ENCODE measurements around the gene NFYB. TPM values are rescaled to one million over a fixed set of nuclear protein-coding genes. Genes with fewer than 3 reads are reported as not detected.

NFYB gene
- total RNA-seq, 1 experiment from 2014 or later = 31.5 TPM

DNA sequence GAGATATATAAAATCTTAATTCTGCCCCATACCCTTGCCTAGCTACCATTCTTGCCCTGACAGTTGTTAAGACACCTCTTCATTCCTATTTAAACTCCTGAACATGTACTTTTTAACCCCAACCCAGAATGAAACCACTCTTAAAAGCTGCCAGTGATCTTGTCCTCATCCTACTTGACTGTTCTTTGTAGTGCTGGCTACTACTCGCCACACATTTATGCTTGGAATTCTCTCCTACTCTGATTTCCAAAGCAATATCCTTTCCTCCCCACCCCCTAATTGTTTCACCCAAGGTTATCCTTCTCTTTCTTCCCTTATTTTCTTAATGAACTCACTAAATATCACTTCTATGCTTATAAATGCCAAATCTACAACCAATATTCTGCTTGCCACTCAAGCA is 4.1 kb downstream of the NFYB start:
- TF ChIP-seq, protein P1, sequence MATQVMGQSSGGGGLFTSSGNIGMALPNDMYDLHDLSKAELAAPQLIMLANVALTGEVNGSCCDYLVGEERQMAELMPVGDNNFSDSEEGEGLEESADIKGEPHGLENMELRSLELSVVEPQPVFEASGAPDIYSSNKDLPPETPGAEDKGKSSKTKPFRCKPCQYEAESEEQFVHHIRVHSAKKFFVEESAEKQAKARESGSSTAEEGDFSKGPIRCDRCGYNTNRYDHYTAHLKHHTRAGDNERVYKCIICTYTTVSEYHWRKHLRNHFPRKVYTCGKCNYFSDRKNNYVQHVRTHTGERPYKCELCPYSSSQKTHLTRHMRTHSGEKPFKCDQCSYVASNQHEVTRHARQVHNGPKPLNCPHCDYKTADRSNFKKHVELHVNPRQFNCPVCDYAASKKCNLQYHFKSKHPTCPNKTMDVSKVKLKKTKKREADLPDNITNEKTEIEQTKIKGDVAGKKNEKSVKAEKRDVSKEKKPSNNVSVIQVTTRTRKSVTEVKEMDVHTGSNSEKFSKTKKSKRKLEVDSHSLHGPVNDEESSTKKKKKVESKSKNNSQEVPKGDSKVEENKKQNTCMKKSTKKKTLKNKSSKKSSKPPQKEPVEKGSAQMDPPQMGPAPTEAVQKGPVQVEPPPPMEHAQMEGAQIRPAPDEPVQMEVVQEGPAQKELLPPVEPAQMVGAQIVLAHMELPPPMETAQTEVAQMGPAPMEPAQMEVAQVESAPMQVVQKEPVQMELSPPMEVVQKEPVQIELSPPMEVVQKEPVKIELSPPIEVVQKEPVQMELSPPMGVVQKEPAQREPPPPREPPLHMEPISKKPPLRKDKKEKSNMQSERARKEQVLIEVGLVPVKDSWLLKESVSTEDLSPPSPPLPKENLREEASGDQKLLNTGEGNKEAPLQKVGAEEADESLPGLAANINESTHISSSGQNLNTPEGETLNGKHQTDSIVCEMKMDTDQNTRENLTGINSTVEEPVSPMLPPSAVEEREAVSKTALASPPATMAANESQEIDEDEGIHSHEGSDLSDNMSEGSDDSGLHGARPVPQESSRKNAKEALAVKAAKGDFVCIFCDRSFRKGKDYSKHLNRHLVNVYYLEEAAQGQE (IDR thresholded peaks at IDR 0.05; ENCODE audit: insufficient read depth in 1 of 2, low read depth in 2 of 2, low read length in 1 of 2) = no peak
- no peak for TF ChIP-seq POLR2AphosphoS5 (IDR thresholded peaks at IDR 0.05; ENCODE audit: low read depth, low read length)
- TF ChIP-seq, protein P2, sequence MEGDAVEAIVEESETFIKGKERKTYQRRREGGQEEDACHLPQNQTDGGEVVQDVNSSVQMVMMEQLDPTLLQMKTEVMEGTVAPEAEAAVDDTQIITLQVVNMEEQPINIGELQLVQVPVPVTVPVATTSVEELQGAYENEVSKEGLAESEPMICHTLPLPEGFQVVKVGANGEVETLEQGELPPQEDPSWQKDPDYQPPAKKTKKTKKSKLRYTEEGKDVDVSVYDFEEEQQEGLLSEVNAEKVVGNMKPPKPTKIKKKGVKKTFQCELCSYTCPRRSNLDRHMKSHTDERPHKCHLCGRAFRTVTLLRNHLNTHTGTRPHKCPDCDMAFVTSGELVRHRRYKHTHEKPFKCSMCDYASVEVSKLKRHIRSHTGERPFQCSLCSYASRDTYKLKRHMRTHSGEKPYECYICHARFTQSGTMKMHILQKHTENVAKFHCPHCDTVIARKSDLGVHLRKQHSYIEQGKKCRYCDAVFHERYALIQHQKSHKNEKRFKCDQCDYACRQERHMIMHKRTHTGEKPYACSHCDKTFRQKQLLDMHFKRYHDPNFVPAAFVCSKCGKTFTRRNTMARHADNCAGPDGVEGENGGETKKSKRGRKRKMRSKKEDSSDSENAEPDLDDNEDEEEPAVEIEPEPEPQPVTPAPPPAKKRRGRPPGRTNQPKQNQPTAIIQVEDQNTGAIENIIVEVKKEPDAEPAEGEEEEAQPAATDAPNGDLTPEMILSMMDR (IDR thresholded peaks at IDR 0.05) = no peak
- TF ChIP-seq TCF7L2 (IDR thresholded peaks at IDR 0.05; ENCODE audit: low read depth, low read length) = no peak
- no peak for TF ChIP-seq SIN3A (IDR thresholded peaks at IDR 0.05; ENCODE audit: borderline replicate concordance, insufficient read depth, low read depth, low read length)

DNA sequence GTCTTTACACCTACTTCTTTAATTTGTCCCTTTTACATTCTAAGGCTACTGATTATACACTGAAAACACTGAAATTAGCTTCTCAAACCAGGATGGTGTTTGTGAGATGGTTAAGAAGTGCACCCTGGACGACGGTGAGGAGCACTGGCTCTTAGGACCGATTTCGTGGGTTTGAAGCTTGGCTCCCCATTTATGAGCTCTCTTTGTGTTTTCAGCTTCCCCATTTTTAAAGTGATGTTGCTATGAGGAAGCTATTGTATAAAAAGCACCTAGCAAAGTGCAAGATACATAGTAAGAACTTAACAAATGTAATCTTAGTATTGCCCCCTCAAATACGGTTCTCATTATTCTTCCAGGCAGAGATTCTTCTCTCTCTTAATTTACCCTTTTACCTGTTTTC is 4.7 kb downstream of the NFYB start:
- Histone ChIP-seq H3K27me3 (ENCODE audit: control insufficient read depth, insufficient read depth, low read length) (no peaks in the 10 kb centered on the region), H3K36me3 (ENCODE audit: control insufficient read depth, insufficient read depth, low read length) (peaks cover 18% of the 10 kb centered on the region; the same call in 1 of the 2 replicates), H3K4me3 (ENCODE audit: low read depth in 2 of 2, low read length in 2 of 2) (no peak overlapping the region), H3K27ac (ENCODE audit: low read length) (no peak overlapping the region), H3K9me3 (ENCODE audit: control insufficient read depth, insufficient read depth, low read depth, low read length) (no peaks in the 10 kb centered on the region), H3K4me1 (ENCODE audit: control insufficient read depth, insufficient read depth, low read length) (peaks cover 17% of the 10 kb centered on the region)
- POLR2A ChIA-PET = no interaction called here
- intact Hi-C loops (cut with micrococcal nuclease; ENCODE audit: unreplicated experiment) = loop anchor here (10.0 kb wide), 1 partner anchor 171 kb away; the partner anchor contains the start of gene EID3
- CTCF ChIA-PET = no interaction called here
- no peak for DNase-seq (ENCODE audit: low read depth, low spot score)
- TF ChIP-seq TCF7L2 (IDR thresholded peaks at IDR 0.05; ENCODE audit: low read depth, low read length) (no peak), POLR2AphosphoS5 (IDR thresholded peaks at IDR 0.05; ENCODE audit: low read depth, low read length) (no peak), SIN3A (IDR thresholded peaks at IDR 0.05; ENCODE audit: borderline replicate concordance, insufficient read depth, low read depth, low read length) (no peak)
- TF ChIP-seq, protein P2 (IDR thresholded peaks at IDR 0.05) = no peak
- TF ChIP-seq, protein P1 (IDR thresholded peaks at IDR 0.05; ENCODE audit: insufficient read depth in 1 of 2, low read depth in 2 of 2, low read length in 1 of 2) = no peak
- in situ Hi-C loops (cut with HindIII; ENCODE audit: low pct_unique_long_range_greater_than_20kb, low sequenced_read_pairs) = no loop called here
- ATAC-seq = no peak
- BruUV-seq (replicated peaks) = no TSS peak

More for the DNA sequence above, 4.1 kb downstream of the NFYB start:
- peaks cover 17% of the 10 kb centered on the region; the same call in 1 of the 2 replicates for H3K36me3 ChIP-seq (ENCODE audit: control insufficient read depth, insufficient read depth, low read length)
- H3K27ac ChIP-seq (ENCODE audit: low read length) = no peak overlapping the region
- H3K4me3 ChIP-seq (ENCODE audit: low read depth in 2 of 2, low read length in 2 of 2) = no peak overlapping the region
- ChIA-PET POLR2A (no interaction called here), CTCF (no interaction called here)
- no peak for ATAC-seq
- no peaks in the 10 kb centered on the region for H3K27me3 ChIP-seq (ENCODE audit: control insufficient read depth, insufficient read depth, low read length)
- H3K4me1 ChIP-seq (ENCODE audit: control insufficient read depth, insufficient read depth, low read length) = peaks cover 22% of the 10 kb centered on the region
- intact Hi-C loops (cut with micrococcal nuclease; ENCODE audit: unreplicated experiment) = loop anchor here (10.0 kb wide), 1 partner anchor 171 kb away; the partner anchor contains the start of gene EID3
- H3K9me3 ChIP-seq (ENCODE audit: control insufficient read depth, insufficient read depth, low read depth, low read length) = no peaks in the 10 kb centered on the region
- in situ Hi-C loops (cut with HindIII; ENCODE audit: low pct_unique_long_range_greater_than_20kb, low sequenced_read_pairs) = no loop called here
- no TSS peak for BruUV-seq (replicated peaks)
- no peak for DNase-seq (ENCODE audit: low read depth, low spot score)

All from Panc1 (cell line).